Fibroblast of skin of abdomen (primary cell): ENCODE results near the gene MCTP1.
A peak's percentile ranks its signal among the peaks of the same experiment; 100 is the strongest.
"Not testable (repeated sequence)": the region's sequence is repeated elsewhere in the genome, so short reads cannot be mapped to it uniquely, and the experiment has no call there.

Source experiments
- DNase-seq: peaks from one replicate; pipeline ENCODE4 v3.0.0-alpha.2; 2013

Gene MCTP1

GRCh38 chr5:95178046-95178651 is 106.7 kb downstream of the MCTP1 start:
- peak; percentile 63 for DNase-seq

- peak; percentile 10 for DNase-seq
These were observed 107.4 kb downstream of the MCTP1 start for GRCh38 chr5:95177456-95177855.

GRCh38 chr5:95175106-95175505 is 109.8 kb downstream of the MCTP1 start:
- no peak for DNase-seq

GRCh38 chr5:95172659-95173058 is 112.2 kb downstream of the MCTP1 start:
- no peak for DNase-seq

GRCh38 chr5:95164861-95165260 is 120.0 kb downstream of the MCTP1 start:
- no peak for DNase-seq

GRCh38 chr5:95163079-95163478 is 121.8 kb downstream of the MCTP1 start:
- no peak for DNase-seq

GRCh38 chr5:95162231-95162992 is 122.5 kb downstream of the MCTP1 start:
- no peak for DNase-seq

GRCh38 chr5:95159603-95160002 is 125.3 kb downstream of the MCTP1 start:
- no peak for DNase-seq

GRCh38 chr5:95155888-95156287 is 129.0 kb downstream of the MCTP1 start:
- no peak for DNase-seq

- DNase-seq, result no peak
These were observed 131.4 kb downstream of the MCTP1 start for GRCh38 chr5:95153511-95153910.

GRCh38 chr5:95152535-95152934 is 132.4 kb downstream of the MCTP1 start:
- DNase-seq, result no peak

GRCh38 chr5:95152131-95152530 is 132.8 kb downstream of the MCTP1 start:
- no peak for DNase-seq

GRCh38 chr5:95151694-95152093 is 133.2 kb downstream of the MCTP1 start:
- DNase-seq, result no peak

GRCh38 chr5:95149387-95149786 is 135.5 kb downstream of the MCTP1 start:
- no peak for DNase-seq

GRCh38 chr5:95148453-95148852 is 136.4 kb downstream of the MCTP1 start:
- DNase-seq, result no peak

GRCh38 chr5:95143858-95144257 is 141.0 kb downstream of the MCTP1 start:
- DNase-seq, result not testable (repeated sequence)

- no peak for DNase-seq
These were observed 142.7 kb downstream of the MCTP1 start for GRCh38 chr5:95142145-95142544.

- DNase-seq, result no peak
These were observed 143.8 kb downstream of the MCTP1 start for GRCh38 chr5:95141141-95141540.

- no peak for DNase-seq
These were observed 150.6 kb downstream of the MCTP1 start for GRCh38 chr5:95134326-95134725.

GRCh38 chr5:95132096-95132495 is 152.8 kb downstream of the MCTP1 start:
- DNase-seq, result no peak

GRCh38 chr5:95130941-95131340 is 154.0 kb downstream of the MCTP1 start:
- no peak for DNase-seq

GRCh38 chr5:95124731-95125130 is 160.2 kb downstream of the MCTP1 start:
- no peak for DNase-seq

GRCh38 chr5:95124101-95124500 is 160.8 kb downstream of the MCTP1 start:
- no peak for DNase-seq

GRCh38 chr5:95114902-95115301 is 170.0 kb downstream of the MCTP1 start:
- DNase-seq, result no peak
